IMR-90 (cell line): ENCODE data around the gene DALRD3. TPM values are rescaled to one million over a fixed set of nuclear protein-coding genes. Genes with fewer than 3 reads are reported as not detected.

Source experiments
- ATAC-seq: fragments of 200-7000 bp; cut with Tn5 transposase; 2 replicates; pipeline ENCODE4 v1.9.1; 2020; ENCODE audit warnings: low read depth, mild to moderate bottlenecking, moderate library complexity
- BruUV-seq: library from RNA; stranded (reverse); fragments of 400-500 nt; replicated peaks from 2 replicates; lab custom pipeline; 2021; lab: Mats Ljungman, UMichigan
- CTCF ChIA-PET: fragments of 300-600 bp; formaldehyde crosslinking; extraction: SDS; loops from one replicate; lab custom pipeline; 2021; ENCODE audit warnings: antibody characterized with exemption; lab: Yijun Ruan, JAX
- POLR2A ChIA-PET: fragments of 300-600 bp; sonication (Branson Sonifier 250); formaldehyde crosslinking; loops from one replicate; lab custom pipeline; 2022; ENCODE audit warnings: antibody characterized with exemption; ENCODE audit not compliant: unreplicated experiment; lab: Charles Lee
- DNase-seq: peaks from one replicate; pipeline ENCODE4 v3.0.0; 2013
- H2AFZ ChIP-seq: replicated peaks from 2 replicates; pipeline ENCODE3; 2013; ENCODE audit warnings: low read length, mild to moderate bottlenecking; ENCODE audit not compliant: poor library complexity
- H2AK5ac ChIP-seq: 2 replicates; pipeline ENCODE4 v1.6.1; 2013; ENCODE audit warnings: low read depth, low read length, inconsistent platforms
- H2AK9ac ChIP-seq: replicated peaks from 2 replicates; pipeline ENCODE3; 2013; ENCODE audit warnings: mild to moderate bottlenecking, low read depth, low read length, moderate library complexity; ENCODE audit not compliant: poor library complexity
- H2BK120ac ChIP-seq: 2 replicates; pipeline ENCODE4 v1.6.1; 2013; ENCODE audit warnings: low read depth, low read length, inconsistent platforms
- H2BK15ac ChIP-seq: 3 replicates; pipeline ENCODE4 v1.6.1; 2013; ENCODE audit warnings: low read depth, low read length, inconsistent platforms
- H2BK20ac ChIP-seq: 2 replicates; pipeline ENCODE4 v1.6.1; 2013; ENCODE audit warnings: low read depth, mild to moderate bottlenecking, inconsistent platforms, low read length, moderate library complexity
- H2BK5ac ChIP-seq: 2 replicates; pipeline ENCODE4 v1.6.1; 2013; ENCODE audit warnings: mild to moderate bottlenecking, low read depth, low read length, inconsistent platforms; ENCODE audit not compliant: poor library complexity, severe bottlenecking
- H3K14ac ChIP-seq: replicated peaks from 2 replicates; pipeline ENCODE4 v1.6.1; 2013; ENCODE audit warnings: low read depth, low read length, inconsistent platforms
- H3K18ac ChIP-seq: 2 replicates; pipeline ENCODE4 v1.6.1; 2013; ENCODE audit warnings: low read depth, low read length, control low read depth
- H3K23ac ChIP-seq: 2 replicates; pipeline ENCODE4 v1.6.1; 2013; ENCODE audit warnings: low read depth, low read length, inconsistent platforms
- H3K27ac ChIP-seq: 2 replicates; pipeline ENCODE4 v1.5.1; 2013; ENCODE audit warnings: mild to moderate bottlenecking, control low read depth, low read length; ENCODE audit not compliant: insufficient read depth
- H3K27me3 ChIP-seq: 2 replicates; pipeline ENCODE4 v1.6.1; 2013; ENCODE audit warnings: low read length; ENCODE audit not compliant: control insufficient read depth, insufficient read depth
- H3K36me3 ChIP-seq: 2 replicates; pipeline ENCODE4 v1.6.1; 2013; ENCODE audit warnings: low read length, mixed read lengths; ENCODE audit not compliant: control insufficient read depth, insufficient read depth
- H3K4ac ChIP-seq: 2 replicates; pipeline ENCODE4 v1.6.1; 2013; ENCODE audit warnings: low read depth, low read length, inconsistent platforms
- H3K4me1 ChIP-seq: 2 replicates; pipeline ENCODE4 v1.6.1; 2013; ENCODE audit warnings: low read length, mixed read lengths; ENCODE audit not compliant: control insufficient read depth, insufficient read depth
- H3K4me2 ChIP-seq: 2 replicates; pipeline ENCODE4 v1.6.1; 2013; ENCODE audit warnings: low read depth, mild to moderate bottlenecking, control low read depth, low read length, moderate library complexity
- H3K4me3 ChIP-seq: 2 replicates; pipeline ENCODE4 v1.5.1; 2013; ENCODE audit warnings: low read depth, mild to moderate bottlenecking, control low read depth, low read length, moderate library complexity; ENCODE audit not compliant: insufficient read depth
- H3K56ac ChIP-seq: 2 replicates; pipeline ENCODE4 v1.6.1; 2013; ENCODE audit warnings: low read length, inconsistent platforms; ENCODE audit not compliant: insufficient read depth; ENCODE audit errors: extremely low read depth
- H3K79me1 ChIP-seq, 2 experiments: 2 replicates each; pipeline ENCODE4 v1.6.1; 2013; ENCODE audit warnings: low read length in 2 of 2, inconsistent platforms in 1 of 2, low read depth in 1 of 2
- H3K9ac ChIP-seq: 2 replicates; pipeline ENCODE4 v1.6.1; 2013; ENCODE audit warnings: low read depth, low read length, control low read depth
- H3K9me1 ChIP-seq: 2 replicates; pipeline ENCODE4 v1.6.1; 2013; ENCODE audit warnings: low read length, inconsistent platforms; ENCODE audit not compliant: insufficient read depth
- H3K9me3 ChIP-seq: 2 replicates; pipeline ENCODE4 v1.6.1; 2013; ENCODE audit warnings: low read length; ENCODE audit not compliant: control insufficient read depth, insufficient read depth
- H4K20me1 ChIP-seq: 2 replicates; pipeline ENCODE4 v1.6.1; 2013; ENCODE audit warnings: low read length, inconsistent platforms; ENCODE audit not compliant: insufficient read depth
- H4K5ac ChIP-seq: 2 replicates; pipeline ENCODE4 v1.6.1; 2013; ENCODE audit warnings: mild to moderate bottlenecking, low read depth, low read length, control low read depth
- H4K8ac ChIP-seq, 2 experiments: 2 replicates each; pipeline ENCODE4 v1.6.1; 2013; ENCODE audit warnings: low read depth in 2 of 2, low read length in 2 of 2, control low read depth in 1 of 2, inconsistent platforms in 1 of 2
- H4K91ac ChIP-seq: 2 replicates; pipeline ENCODE4 v1.6.1; 2013; ENCODE audit warnings: low read depth, low read length, inconsistent platforms; ENCODE audit not compliant: insufficient read depth
- BHLHE40 ChIP-seq: fragments of 150-350 bp; IDR thresholded peaks from 2 replicates; pipeline ENCODE4 v1.6.1; 2016; ENCODE audit warnings: mild to moderate bottlenecking, low read depth, low read length
- CHD1 ChIP-seq: IDR thresholded peaks from 2 replicates; pipeline ENCODE4 v1.6.1; 2012; ENCODE audit warnings: low read depth, low read length, improper control_type of control experiment
- ELK1 ChIP-seq: fragments of 150-350 bp; IDR thresholded peaks from 2 replicates; pipeline ENCODE4 v1.6.1; 2016; ENCODE audit warnings: low read depth, mild to moderate bottlenecking, low read length, moderate library complexity, borderline replicate concordance
- FOS ChIP-seq: fragments of 150-350 bp; IDR thresholded peaks from 2 replicates; pipeline ENCODE4 v1.6.1; 2016; ENCODE audit warnings: low read depth, low read length
- MXI1 ChIP-seq: IDR thresholded peaks from 2 replicates; pipeline ENCODE4 v1.6.1; 2012; ENCODE audit warnings: low read depth, mild to moderate bottlenecking, low read length, moderate library complexity, borderline replicate concordance
- POLR2A ChIP-seq: IDR thresholded peaks from 2 replicates; pipeline ENCODE4 v1.6.1; 2012; ENCODE audit warnings: mild to moderate bottlenecking, low read depth, low read length
- RAD21 ChIP-seq: IDR thresholded peaks from 2 replicates; pipeline ENCODE4 v1.6.1; 2012; ENCODE audit warnings: low read length, improper control_type of control experiment
- RCOR1 ChIP-seq: IDR thresholded peaks from 2 replicates; pipeline ENCODE4 v1.6.1; 2012; ENCODE audit warnings: mild to moderate bottlenecking, low read length, improper control_type of control experiment; ENCODE audit not compliant: insufficient replicate concordance
- RFX5 ChIP-seq: IDR thresholded peaks from 2 replicates; pipeline ENCODE4 v1.8.0; 2012; ENCODE audit warnings: low read depth, mild to moderate bottlenecking, low read length, moderate library complexity
- SMC3 ChIP-seq: fragments of 150-350 bp; IDR thresholded peaks from 2 replicates; pipeline ENCODE4 v1.6.1; 2016; ENCODE audit warnings: low read depth, mild to moderate bottlenecking, antibody characterized with exemption, low read length, moderate library complexity
- USF2 ChIP-seq: fragments of 150-350 bp; IDR thresholded peaks from 2 replicates; pipeline ENCODE4 v1.6.1; 2017; ENCODE audit warnings: mild to moderate bottlenecking, antibody characterized with exemption, low read length, low read depth
- WGBS, 2 experiments: methylation state at CpG; one replicate each; pipeline versions ENCODE4 v1.1.5 to v1.1.7; 2013; ENCODE audit warnings: missing lambda C conversion rate in 2 of 2; ENCODE audit not compliant: insufficient read length in 1 of 2; ENCODE audit errors: extremely low coverage in 2 of 2; 5-methylcytosine and 5-hydroxymethylcytosine counted together
- dilution Hi-C: fragments of 300-500 bp; cut with HindIII; formaldehyde crosslinking; loops from one replicate; pipeline ENCODE4 v1.14.3; 2018; ENCODE audit warnings: low sequenced_read_pairs; ENCODE audit not compliant: unreplicated experiment
- in situ Hi-C: fragments of 300-500 bp; cut with MboI; formaldehyde crosslinking; loops from 3 replicates; pipeline ENCODE4 v1.14.3; 2019; ENCODE audit warnings: low sequenced_read_pairs, inconsistent platforms, mixed read lengths
- intact Hi-C: fragments of 100-400 bp; cut with micrococcal nuclease; formaldehyde crosslinking; loops from 2 replicates; pipeline ENCODE4 v1.10.0; 2022
- polyA plus RNA-seq, 3 experiments: library from polyadenylated mRNA; depleted of rRNA; stranded (reverse); fragments of >200 nt; gene quantifications; 2 replicates each; pipeline ENCODE4 v1.2.3, GENCODE V29; 2012; ENCODE audit warnings: low replicate concordance in 1 of 3
- total RNA-seq: library from RNA; depleted of rRNA; stranded (reverse); fragments of >200 nt; gene quantifications from 2 replicates; pipeline ENCODE4 v1.2.3, GENCODE V29; 2012

The DALRD3 gene
- total and polyA plus RNA-seq, 2 of the 4 experiments (the other 2 are of a cell fraction): 27.8 to 42.2 TPM

GRCh38 chr3:49017229-49017970 lies 980 bp downstream of the DALRD3 start:
- Histone ChIP-seq H3K36me3 (peaks cover 41% of the 10 kb centered on the region), H3K4me3 (peak overlapping the region; percentile 95), H3K23ac (peak overlapping the region; percentile 58; the same call in 1 of the 2 replicates), H2BK20ac (no peak overlapping the region), H4K8ac (peak overlapping the region; percentile 70 to 98; a peak in 3 of 4 replicates), H3K9me3 (no peaks in the 10 kb centered on the region), H3K9ac (peak overlapping the region; percentile 50), H2BK5ac (peak overlapping the region; percentile 74), H4K5ac (peak overlapping the region; percentile 47; the same call in 1 of the 2 replicates), H3K79me1 (peaks cover 20 to 81% of the 10 kb centered on the region in 2 experiments; a peak in 3 of 4 replicates), H3K14ac (peak overlapping the region; percentile 8), H2AK9ac (peak overlapping the region; percentile 97), H3K4me1 (peaks cover 13% of the 10 kb centered on the region), H4K91ac (peak overlapping the region; percentile 58), H2BK120ac (no peak overlapping the region), H3K56ac (peak overlapping the region; percentile 26; the same call in 1 of the 2 replicates), H2AK5ac (peak overlapping the region; percentile 52), H4K20me1 (peaks cover 29% of the 10 kb centered on the region), H2BK15ac (no peak overlapping the region), H3K18ac (no peak overlapping the region), H3K4me2 (peak overlapping the region; percentile 96), H3K9me1 (peaks cover 9% of the 10 kb centered on the region), H3K4ac (peak overlapping the region; percentile 58), H3K27me3 (no peaks in the 10 kb centered on the region), H2AFZ (peak overlapping the region; percentile 98), H3K27ac (peak overlapping the region; percentile 62; the same call in 1 of the 2 replicates)
- WGBS, 2 experiments: 5% methylated on average over 10 of the region's 23 CpGs; no CpG with 5 or more reads in 1 of the 2 experiments
- dilution Hi-C loops: no loop called here
- no peak for ATAC-seq
- DNase-seq: no peak
- ChIA-PET CTCF (interaction anchor here (0.8 kb wide), 1 partner anchor 10 kb away, joined by 3 read pairs; the partner anchor contains the start of gene WDR6), POLR2A (interaction anchor here (0.5 to 2.4 kb wide), 2 partner anchors 9 to 327 kb away, joined by 4 to 13 read pairs; partner anchors contain the start of gene WDR6)
- intact Hi-C loops: no loop called here
- BruUV-seq: no TSS peak
- in situ Hi-C loops: no loop called here
- no peak for TF ChIP-seq BHLHE40
- TF ChIP-seq CHD1: no peak
- no peak for TF ChIP-seq RCOR1
- no peak for TF ChIP-seq MXI1
- no peak for TF ChIP-seq FOS
- no peak for TF ChIP-seq RFX5
- no peak for TF ChIP-seq POLR2A
- TF ChIP-seq SMC3: no peak
- TF ChIP-seq USF2: no peak
- TF ChIP-seq ELK1: no peak
- TF ChIP-seq RAD21: no peak
